CD4-positive, alpha-beta T cell treated with Interleukin-4 for 4 hours (primary cell): ENCODE measurements around the gene DENND4C.

ENCODE experiments used
- DNase-seq: peaks from one replicate; pipeline ENCODE4 v3.0.0-alpha.2; 2020

Gene DENND4C

DNA sequence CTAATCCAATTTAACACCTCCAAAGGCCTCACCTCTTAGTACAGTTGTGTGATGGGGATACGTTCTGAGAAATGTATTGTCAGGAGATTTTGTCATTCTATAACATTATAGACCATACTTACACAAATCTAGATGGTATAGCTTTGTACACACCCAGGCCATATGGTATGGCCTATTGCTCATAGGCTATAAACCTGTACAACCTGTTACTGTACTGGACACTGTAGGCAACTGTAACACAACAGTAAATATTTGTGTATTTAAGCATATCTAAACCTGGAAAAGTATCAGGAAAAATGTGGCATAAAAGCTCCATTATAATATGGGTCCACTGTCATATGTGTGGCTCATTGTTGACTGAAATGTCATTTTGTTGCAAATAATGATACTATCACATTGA is 190.4 kb downstream of the DENND4C start:
- no peak for DNase-seq
